ENCODE results near the gene FAM83E.
"Not testable (repeated sequence)": the region's sequence is repeated elsewhere in the genome, so short reads cannot be mapped to it uniquely, and the experiment has no call there.

The FAM83E gene

GRCh38 chr19:48591021-48591420, 23.9 kb downstream of the FAM83E start:
- TF ChIP-seq CTCF (IDR thresholded peaks at IDR 0.05; ENCODE audit: unreplicated experiment in 3 of 3): no peak
- H3K9me3 Mint-ChIP-seq: no peaks in the 10 kb centered on the region
- H3K36me3 Mint-ChIP-seq (ENCODE audit: low read depth): no peaks in the 10 kb centered on the region
- no peak overlapping the region for H3K4me3 Mint-ChIP-seq
- H3K4me1 Mint-ChIP-seq: no peaks in the 10 kb centered on the region
- no peak overlapping the region for H3K27ac Mint-ChIP-seq
- peaks cover 25% of the 10 kb centered on the region for H3K27me3 Mint-ChIP-seq (ENCODE audit: low read depth)

GRCh38 chr19:48588670-48589401, 26.0 kb downstream of the FAM83E start:
- Mint-ChIP-seq H3K27me3 (ENCODE audit: low read depth) (peaks cover 25% of the 10 kb centered on the region), H3K4me1 (no peaks in the 10 kb centered on the region), H3K9me3 (no peaks in the 10 kb centered on the region), H3K27ac (no peak overlapping the region), H3K36me3 (ENCODE audit: low read depth) (no peaks in the 10 kb centered on the region), H3K4me3 (peak overlapping the region; percentile 51 to 77 (median 75))
- TF ChIP-seq CTCF (IDR thresholded peaks at IDR 0.05; ENCODE audit: unreplicated experiment in 3 of 3): peak; percentile 87 to 94 (median 91)

GRCh38 chr19:48587387-48587786, 27.5 kb downstream of the FAM83E start:
- peaks cover 25% of the 10 kb centered on the region for H3K27me3 Mint-ChIP-seq (ENCODE audit: low read depth)
- no peak overlapping the region for H3K27ac Mint-ChIP-seq
- TF ChIP-seq CTCF (IDR thresholded peaks at IDR 0.05; ENCODE audit: unreplicated experiment in 3 of 3): no peak
- no peaks in the 10 kb centered on the region for H3K4me1 Mint-ChIP-seq
- no peaks in the 10 kb centered on the region for H3K36me3 Mint-ChIP-seq (ENCODE audit: low read depth)
- H3K4me3 Mint-ChIP-seq: no peak overlapping the region
- no peaks in the 10 kb centered on the region for H3K9me3 Mint-ChIP-seq

GRCh38 chr19:48582168-48582567, 32.7 kb downstream of the FAM83E start:
- no peak for TF ChIP-seq CTCF (IDR thresholded peaks at IDR 0.05; ENCODE audit: unreplicated experiment in 3 of 3)
- no peaks in the 10 kb centered on the region for H3K36me3 Mint-ChIP-seq (ENCODE audit: low read depth)
- no peaks in the 10 kb centered on the region for H3K9me3 Mint-ChIP-seq
- no peaks in the 10 kb centered on the region for H3K4me1 Mint-ChIP-seq
- no peak overlapping the region for H3K4me3 Mint-ChIP-seq
- peaks cover 6% of the 10 kb centered on the region for H3K27me3 Mint-ChIP-seq (ENCODE audit: low read depth)
- H3K27ac Mint-ChIP-seq: no peak overlapping the region

GRCh38 chr19:48578891-48579290, 36.0 kb downstream of the FAM83E start:
- TF ChIP-seq CTCF (IDR thresholded peaks at IDR 0.05; ENCODE audit: unreplicated experiment in 3 of 3): no peak
- Mint-ChIP-seq H3K27ac (no peak overlapping the region), H3K4me3 (no peak overlapping the region), H3K4me1 (no peaks in the 10 kb centered on the region), H3K27me3 (ENCODE audit: low read depth) (no peaks in the 10 kb centered on the region), H3K36me3 (ENCODE audit: low read depth) (no peaks in the 10 kb centered on the region), H3K9me3 (no peaks in the 10 kb centered on the region)

- H3K27me3 Mint-ChIP-seq (ENCODE audit: low read depth); H3K9me3 Mint-ChIP-seq; H3K36me3 Mint-ChIP-seq (ENCODE audit: low read depth); H3K4me1 Mint-ChIP-seq; H3K27ac Mint-ChIP-seq; H3K4me3 Mint-ChIP-seq: not testable (repeated sequence)
Measured at GRCh38 chr19:48577908-48578307, 37.0 kb downstream of the FAM83E start.

Data from nephron (organoid).